AG04450 (cell line): ENCODE results near the gene MACROD2. TPM values are rescaled to one million over a fixed set of nuclear protein-coding genes. Genes with fewer than 3 reads are reported as not detected.

Source experiments
- CTCF ChIA-PET: fragments of 300-600, 350-600 bp; formaldehyde crosslinking; extraction: SDS; loops from one replicate; lab custom pipeline; 2022; ENCODE audit warnings: antibody characterized with exemption, inconsistent platforms; lab: Charles Lee
- POLR2A ChIA-PET: fragments of 350-600 bp; formaldehyde crosslinking; extraction: SDS; loops from one replicate; lab custom pipeline; 2021; ENCODE audit warnings: antibody characterized with exemption, inconsistent platforms; lab: Yijun Ruan, JAX
- DNase-seq: peaks from one replicate; pipeline ENCODE4 v3.0.0-alpha.2; 2011; ENCODE audit warnings: low read depth, low spot score
- H3K27ac ChIP-seq: one replicate; pipeline ENCODE4 v1.5.1; 2012; ENCODE audit warnings: low read depth, low read length, control low read depth
- H3K27me3 ChIP-seq: one replicate; pipeline ENCODE4 v1.6.0; 2012; ENCODE audit warnings: low read length; ENCODE audit not compliant: control insufficient read depth, insufficient read depth
- H3K4me3 ChIP-seq: 2 replicates; pipeline ENCODE4 v1.5.1; 2011; ENCODE audit warnings: mild to moderate bottlenecking, low read depth, low read length, control low read depth
- H3K9me3 ChIP-seq: 2 replicates; pipeline ENCODE4 v1.5.1; 2012; ENCODE audit warnings: low read length; ENCODE audit not compliant: control insufficient read depth, insufficient read depth
- CTCF ChIP-seq: IDR thresholded peaks from 2 replicates; pipeline ENCODE4 v1.5.1; 2011; ENCODE audit warnings: low read depth, low read length, control low read depth, inconsistent platforms
- polyA plus RNA-seq: library from polyadenylated mRNA; depleted of rRNA; stranded (reverse); fragments of >200 nt; gene quantifications from 2 replicates; pipeline ENCODE4 v1.2.3, GENCODE V29; 2011

The MACROD2 gene
- polyA plus RNA-seq, 1 experiment = 0.02 TPM

GRCh38 chr20:15143478-15143877 lies 1148.2 kb downstream of the MACROD2 start:
- Histone ChIP-seq H3K4me3 (no peak overlapping the region), H3K27ac (no peak overlapping the region), H3K9me3 (no peaks in the 10 kb centered on the region), H3K27me3 (no peaks in the 10 kb centered on the region)
- DNase-seq = no peak
- ChIA-PET POLR2A (no interaction called here), CTCF (no interaction called here)
- TF ChIP-seq CTCF = no peak

GRCh38 chr20:15144916-15145315 lies 1149.6 kb downstream of the MACROD2 start:
- CTCF ChIA-PET = no interaction called here
- POLR2A ChIA-PET = no interaction called here

GRCh38 chr20:15146948-15147347 lies 1151.6 kb downstream of the MACROD2 start:
- H3K9me3 ChIP-seq = no peaks in the 10 kb centered on the region
- CTCF ChIA-PET = no interaction called here
- DNase-seq = no peak
- no peak for TF ChIP-seq CTCF
- POLR2A ChIA-PET = no interaction called here
- no peak overlapping the region for H3K27ac ChIP-seq
- no peak overlapping the region for H3K4me3 ChIP-seq
- no peaks in the 10 kb centered on the region for H3K27me3 ChIP-seq

More at GRCh38 chr20:15144916-15145315, 1149.6 kb downstream of the MACROD2 start:
- no peaks in the 10 kb centered on the region for H3K9me3 ChIP-seq
- DNase-seq = no peak
- no peak overlapping the region for H3K27ac ChIP-seq
- no peak for TF ChIP-seq CTCF
- no peaks in the 10 kb centered on the region for H3K27me3 ChIP-seq
- H3K4me3 ChIP-seq = no peak overlapping the region

- Histone ChIP-seq H3K4me3 (no peak overlapping the region), H3K27ac (no peak overlapping the region), H3K9me3 (no peaks in the 10 kb centered on the region), H3K27me3 (no peaks in the 10 kb centered on the region)
- no peak for DNase-seq
- CTCF ChIA-PET = no interaction called here
- POLR2A ChIA-PET = no interaction called here
- no peak for TF ChIP-seq CTCF
These were observed 1158.8 kb downstream of the MACROD2 start for GRCh38 chr20:15154070-15154469.

GRCh38 chr20:15155848-15156401 lies 1160.6 kb downstream of the MACROD2 start:
- no peak for TF ChIP-seq CTCF
- ChIA-PET CTCF (no interaction called here), POLR2A (no interaction called here)
- Histone ChIP-seq H3K4me3 (no peak overlapping the region), H3K9me3 (no peaks in the 10 kb centered on the region), H3K27me3 (no peaks in the 10 kb centered on the region), H3K27ac (no peak overlapping the region)
- DNase-seq = no peak
